ENCODE measurements around the gene RBM7.

Gene RBM7

DNA sequence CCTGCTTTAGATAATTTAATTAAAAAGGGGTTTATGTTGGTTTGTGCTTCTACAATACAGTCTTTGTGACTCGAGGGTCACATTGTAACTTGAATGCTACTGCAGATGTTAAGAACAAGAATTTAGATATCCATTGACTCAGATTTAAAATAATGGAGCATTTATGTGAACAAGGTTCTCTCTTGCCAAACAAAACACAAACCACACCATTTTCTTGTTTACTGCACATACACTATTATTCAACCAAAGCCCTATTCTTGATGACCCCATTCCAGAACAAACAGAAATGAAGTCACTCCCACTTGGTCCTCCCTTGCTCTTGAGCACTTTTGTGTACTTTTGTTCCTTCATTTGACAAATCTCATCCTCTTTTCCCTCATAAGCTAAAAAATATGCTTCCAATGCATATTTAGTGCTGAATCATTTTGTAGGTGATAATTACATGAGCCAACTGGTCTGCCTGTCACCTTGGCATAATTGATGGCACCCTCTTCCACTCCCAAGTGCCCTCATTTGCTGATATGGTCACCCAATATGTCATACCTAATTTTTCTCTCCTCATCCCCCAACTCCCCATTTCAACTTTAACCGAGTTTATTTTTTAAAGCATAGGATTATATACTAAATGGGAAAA, 3.0 kb upstream of the RBM7 start:
- no peaks in the 10 kb centered on the region for H3K27me3 ChIP-seq (ENCODE audit: control insufficient read depth in 1 of 2, insufficient read depth in 1 of 2, low read length in 2 of 2)
- H3K9ac ChIP-seq (ENCODE audit: low read length), result no peak overlapping the region
- peak overlapping the region in 1 of 2 experiments; percentile 40 for H3K18ac ChIP-seq (ENCODE audit: low read depth in 1 of 2, low read length in 2 of 2)
- DNase-seq, result no peak
- H3K4me3 ChIP-seq (ENCODE audit: insufficient read depth in 1 of 2, low read depth in 1 of 2, low read length in 2 of 2), result no peak overlapping the region
- no peak overlapping the region for H2BK5ac ChIP-seq (ENCODE audit: low read depth, low read length, poor library complexity, severe bottlenecking)
- H3K14ac ChIP-seq (ENCODE audit: low read length in 2 of 2), result no peak overlapping the region
- H4K91ac ChIP-seq (ENCODE audit: low read length), result no peak overlapping the region
- no peak overlapping the region for H4K8ac ChIP-seq (ENCODE audit: low read length)
- H2AFZ ChIP-seq (ENCODE audit: low read depth, low read length), result no peak overlapping the region
- H3K9me3 ChIP-seq (ENCODE audit: control insufficient read depth, low read length), result no peaks in the 10 kb centered on the region
- H3K27ac ChIP-seq (ENCODE audit: low read length, poor library complexity, severe bottlenecking), result no peak overlapping the region
- H2BK12ac ChIP-seq (ENCODE audit: low read length in 2 of 2), result no peak overlapping the region
- H2AK5ac ChIP-seq (ENCODE audit: low read length, severe bottlenecking), result no peak overlapping the region
- no peak overlapping the region for H2BK120ac ChIP-seq (ENCODE audit: low read depth, low read length)
- H3K4me1 ChIP-seq (ENCODE audit: control insufficient read depth, insufficient read depth, low read depth, low read length), result no peaks in the 10 kb centered on the region
- H3K4ac ChIP-seq (ENCODE audit: low read depth in 1 of 2, low read length in 2 of 2), result no peak overlapping the region
- H3K36me3 ChIP-seq (ENCODE audit: control insufficient read depth in 1 of 2, insufficient read depth in 2 of 2, low read depth in 1 of 2, low read length in 2 of 2), result no peaks in the 10 kb centered on the region
- WGBS, result 100% methylated on average over 1 of the region's 2 CpGs
- peak overlapping the region in 1 of 2 experiments; percentile 86 for H3K23ac ChIP-seq (ENCODE audit: low read length in 2 of 2)
- H2BK15ac ChIP-seq (ENCODE audit: low read depth, poor library complexity, severe bottlenecking), result no peak overlapping the region
- H3K4me2 ChIP-seq (ENCODE audit: low read length, poor library complexity, severe bottlenecking), result no peak overlapping the region
- peaks cover 3% of the 10 kb centered on the region for H3K79me1 ChIP-seq (replicated peaks; ENCODE audit: low read length, poor library complexity, severe bottlenecking)

DNA sequence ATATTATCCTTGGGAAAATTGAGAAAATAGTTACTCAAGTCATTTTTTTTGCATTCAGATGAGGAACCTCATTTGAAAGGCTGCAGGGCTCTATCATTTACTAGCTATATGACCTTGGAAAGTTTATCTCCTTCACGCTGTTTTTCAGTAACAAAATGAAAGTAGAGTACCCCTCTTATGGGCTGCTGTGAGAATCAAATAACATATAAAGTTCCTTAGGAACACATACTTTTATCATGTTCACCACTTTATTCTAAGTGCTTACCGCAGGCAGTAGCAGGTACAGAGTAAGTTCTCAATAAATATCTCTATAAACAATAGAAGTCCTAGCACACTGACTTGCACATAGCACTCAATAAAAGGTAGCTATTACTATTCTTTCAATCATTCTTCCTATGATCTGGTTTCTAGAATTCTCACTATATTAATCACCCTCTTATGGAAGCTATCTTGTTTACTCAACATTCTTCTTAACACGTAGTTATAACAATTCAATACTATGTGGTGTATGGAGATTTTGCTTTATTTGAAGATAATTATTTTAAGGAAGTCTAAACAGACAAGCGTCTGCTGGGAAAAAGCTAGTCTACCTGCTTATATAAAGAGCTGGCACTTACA, 2.1 kb upstream of the RBM7 start:
- H4K91ac ChIP-seq (ENCODE audit: low read length), result no peak overlapping the region
- no peak overlapping the region for H4K8ac ChIP-seq (ENCODE audit: low read length)
- no peaks in the 10 kb centered on the region for H3K9me3 ChIP-seq (ENCODE audit: control insufficient read depth, low read length)
- H3K4me3 ChIP-seq (ENCODE audit: insufficient read depth in 1 of 2, low read depth in 1 of 2, low read length in 2 of 2), result peak overlapping the region in 1 of 2 experiments; percentile 90
- H3K9ac ChIP-seq (ENCODE audit: low read length), result peak overlapping the region; percentile 96
- peak; percentile 32 for DNase-seq
- H3K18ac ChIP-seq (ENCODE audit: low read depth in 1 of 2, low read length in 2 of 2), result no peak overlapping the region
- no peak overlapping the region for H3K14ac ChIP-seq (ENCODE audit: low read length in 2 of 2)
- H2AFZ ChIP-seq (ENCODE audit: low read depth, low read length), result no peak overlapping the region
- no peaks in the 10 kb centered on the region for H3K4me1 ChIP-seq (ENCODE audit: control insufficient read depth, insufficient read depth, low read depth, low read length)
- H2BK5ac ChIP-seq (ENCODE audit: low read depth, low read length, poor library complexity, severe bottlenecking), result no peak overlapping the region
- no peak overlapping the region for H3K4ac ChIP-seq (ENCODE audit: low read depth in 1 of 2, low read length in 2 of 2)
- no peak overlapping the region for H3K27ac ChIP-seq (ENCODE audit: low read length, poor library complexity, severe bottlenecking)
- H2BK12ac ChIP-seq (ENCODE audit: low read length in 2 of 2), result no peak overlapping the region
- H3K36me3 ChIP-seq (ENCODE audit: control insufficient read depth in 1 of 2, insufficient read depth in 2 of 2, low read depth in 1 of 2, low read length in 2 of 2), result peaks cover 0 to 9% of the 10 kb centered on the region in 2 experiments
- no peak overlapping the region for H3K4me2 ChIP-seq (ENCODE audit: low read length, poor library complexity, severe bottlenecking)
- H3K79me1 ChIP-seq (replicated peaks; ENCODE audit: low read length, poor library complexity, severe bottlenecking), result peaks cover 3% of the 10 kb centered on the region
- H2BK120ac ChIP-seq (ENCODE audit: low read depth, low read length), result no peak overlapping the region
- no peak overlapping the region for H2AK5ac ChIP-seq (ENCODE audit: low read length, severe bottlenecking)
- no peak overlapping the region for H3K23ac ChIP-seq (ENCODE audit: low read length in 2 of 2)
- H3K27me3 ChIP-seq (ENCODE audit: control insufficient read depth in 1 of 2, insufficient read depth in 1 of 2, low read length in 2 of 2), result no peaks in the 10 kb centered on the region
- 61% methylated on average over 1 of the region's 4 CpGs for WGBS
- no peak overlapping the region for H2BK15ac ChIP-seq (ENCODE audit: low read depth, poor library complexity, severe bottlenecking)

DNA sequence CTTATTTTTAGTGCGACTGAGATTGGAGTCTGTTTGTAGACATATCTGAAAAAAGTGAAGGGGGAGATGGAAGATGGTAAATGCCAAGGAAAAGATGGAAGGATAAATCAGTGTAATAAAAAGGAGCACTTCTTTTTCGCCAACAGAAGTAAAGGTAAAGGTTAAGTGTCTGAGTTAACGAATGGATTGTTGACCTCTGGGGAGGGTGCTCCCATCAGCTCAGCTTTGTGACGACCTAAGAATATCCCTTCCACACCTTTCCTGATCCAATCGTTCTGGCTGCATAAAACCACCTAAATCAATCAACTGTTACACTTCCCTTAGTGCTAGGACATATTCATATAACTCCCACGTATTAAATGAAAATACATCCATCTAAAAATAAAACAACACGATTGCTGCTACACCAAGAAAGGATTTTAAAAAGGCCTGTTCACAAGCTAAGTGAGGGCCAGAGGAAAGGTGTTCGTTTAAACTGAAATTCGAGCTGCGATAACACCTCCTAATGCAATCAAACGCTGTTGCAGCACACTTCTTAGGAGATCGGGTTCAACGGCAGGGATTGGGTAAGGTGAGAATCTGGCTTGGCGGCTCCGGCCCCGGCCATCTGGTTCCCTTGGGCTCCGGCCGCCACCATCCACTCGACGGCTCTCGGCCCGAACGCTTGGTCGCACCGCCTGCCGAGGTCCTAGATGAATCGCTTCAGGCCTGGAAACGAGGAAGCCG, 813 bp upstream of the RBM7 start:
- 4% methylated on average over 29 of the region's 29 CpGs for WGBS
- peak overlapping the region in 1 of 2 experiments; percentile 28 for H2BK12ac ChIP-seq (ENCODE audit: low read length in 2 of 2)

DNA sequence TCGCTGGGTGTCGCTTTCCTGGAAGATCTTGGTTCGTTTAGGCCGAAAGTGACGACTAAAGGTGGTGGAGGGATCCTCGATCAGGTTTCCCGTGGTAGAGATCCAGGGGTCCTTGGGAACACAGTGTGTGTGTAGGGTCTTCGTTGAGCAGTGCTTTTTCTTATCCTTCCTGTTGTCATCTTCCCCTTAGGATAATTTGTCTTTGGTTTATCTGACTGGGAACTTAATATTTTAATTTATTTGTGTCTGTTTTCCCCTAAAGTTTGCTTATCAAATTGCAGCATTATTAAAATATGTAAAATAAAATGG, 403 bp downstream of the RBM7 start:
- DNase-seq, result no peak
- peak overlapping the region; percentile 38 for H2BK15ac ChIP-seq (ENCODE audit: low read depth, poor library complexity, severe bottlenecking)

More for the DNA sequence above, 813 bp upstream of the RBM7 start:
- peak overlapping the region; percentile 98 to 99 for H3K18ac ChIP-seq (ENCODE audit: low read depth in 1 of 2, low read length in 2 of 2)
- no peak for DNase-seq
- H3K4me2 ChIP-seq (ENCODE audit: low read length, poor library complexity, severe bottlenecking), result peak overlapping the region; percentile 61
- peak overlapping the region; percentile 96 for H3K9ac ChIP-seq (ENCODE audit: low read length)
- no peaks in the 10 kb centered on the region for H3K9me3 ChIP-seq (ENCODE audit: control insufficient read depth, low read length)
- H2BK120ac ChIP-seq (ENCODE audit: low read depth, low read length), result peak overlapping the region; percentile 55
- no peaks in the 10 kb centered on the region for H3K4me1 ChIP-seq (ENCODE audit: control insufficient read depth, insufficient read depth, low read depth, low read length)
- peak overlapping the region; percentile 99 for H3K27ac ChIP-seq (ENCODE audit: low read length, poor library complexity, severe bottlenecking)
- H4K8ac ChIP-seq (ENCODE audit: low read length), result peak overlapping the region; percentile 94
- H3K27me3 ChIP-seq (ENCODE audit: control insufficient read depth in 1 of 2, insufficient read depth in 1 of 2, low read length in 2 of 2), result no peaks in the 10 kb centered on the region
- peak overlapping the region; percentile 94 for H2BK5ac ChIP-seq (ENCODE audit: low read depth, low read length, poor library complexity, severe bottlenecking)
- no peak overlapping the region for H2AFZ ChIP-seq (ENCODE audit: low read depth, low read length)
- peak overlapping the region; percentile 97 for H4K91ac ChIP-seq (ENCODE audit: low read length)
- H3K23ac ChIP-seq (ENCODE audit: low read length in 2 of 2), result peak overlapping the region in 1 of 2 experiments; percentile 66
- peaks cover 0 to 20% of the 10 kb centered on the region in 2 experiments for H3K36me3 ChIP-seq (ENCODE audit: control insufficient read depth in 1 of 2, insufficient read depth in 2 of 2, low read depth in 1 of 2, low read length in 2 of 2)
- peaks cover 3% of the 10 kb centered on the region for H3K79me1 ChIP-seq (replicated peaks; ENCODE audit: low read length, poor library complexity, severe bottlenecking)
- peak overlapping the region; percentile 91 to 97 for H3K4ac ChIP-seq (ENCODE audit: low read depth in 1 of 2, low read length in 2 of 2)
- peak overlapping the region; percentile 93 for H2BK15ac ChIP-seq (ENCODE audit: low read depth, poor library complexity, severe bottlenecking)
- H2AK5ac ChIP-seq (ENCODE audit: low read length, severe bottlenecking), result peak overlapping the region; percentile 72
- peak overlapping the region; percentile 77 to 90 for H3K4me3 ChIP-seq (ENCODE audit: insufficient read depth in 1 of 2, low read depth in 1 of 2, low read length in 2 of 2)
- peak overlapping the region in 1 of 2 experiments; percentile 92 for H3K14ac ChIP-seq (ENCODE audit: low read length in 2 of 2)

More for the DNA sequence above, 403 bp downstream of the RBM7 start:
- Histone ChIP-seq H3K4ac (ENCODE audit: low read depth in 1 of 2, low read length in 2 of 2) (peak overlapping the region; percentile 49 to 81), H3K27ac (ENCODE audit: low read length, poor library complexity, severe bottlenecking) (peak overlapping the region; percentile 94), H2BK12ac (ENCODE audit: low read length in 2 of 2) (no peak overlapping the region), H3K9ac (ENCODE audit: low read length) (peak overlapping the region; percentile 96), H2BK5ac (ENCODE audit: low read depth, low read length, poor library complexity, severe bottlenecking) (peak overlapping the region; percentile 75), H3K4me3 (ENCODE audit: insufficient read depth in 1 of 2, low read depth in 1 of 2, low read length in 2 of 2) (peak overlapping the region; percentile 77 to 90), H3K4me2 (ENCODE audit: low read length, poor library complexity, severe bottlenecking) (peak overlapping the region; percentile 14), H3K4me1 (ENCODE audit: control insufficient read depth, insufficient read depth, low read depth, low read length) (no peaks in the 10 kb centered on the region), H3K18ac (ENCODE audit: low read depth in 1 of 2, low read length in 2 of 2) (peak overlapping the region; percentile 85 to 91), H4K91ac (ENCODE audit: low read length) (peak overlapping the region; percentile 19), H2AK5ac (ENCODE audit: low read length, severe bottlenecking) (peak overlapping the region; percentile 57), H3K23ac (ENCODE audit: low read length in 2 of 2) (no peak overlapping the region), H3K36me3 (ENCODE audit: control insufficient read depth in 1 of 2, insufficient read depth in 2 of 2, low read depth in 1 of 2, low read length in 2 of 2) (peaks cover 0 to 32% of the 10 kb centered on the region in 2 experiments), H3K27me3 (ENCODE audit: control insufficient read depth in 1 of 2, insufficient read depth in 1 of 2, low read length in 2 of 2) (no peaks in the 10 kb centered on the region), H2BK120ac (ENCODE audit: low read depth, low read length) (peak overlapping the region; percentile 42), H3K79me1 (replicated peaks; ENCODE audit: low read length, poor library complexity, severe bottlenecking) (peaks cover 3% of the 10 kb centered on the region), H3K14ac (ENCODE audit: low read length in 2 of 2) (peak overlapping the region in 1 of 2 experiments; percentile 72), H3K9me3 (ENCODE audit: control insufficient read depth, low read length) (no peaks in the 10 kb centered on the region), H2AFZ (ENCODE audit: low read depth, low read length) (no peak overlapping the region), H4K8ac (ENCODE audit: low read length) (peak overlapping the region; percentile 33)
- 1% methylated on average over 7 of the region's 8 CpGs for WGBS

All from mesenchymal stem cell (in vitro differentiated cells and primary cell).